Measurements from ENCODE around the gene TREML4. TPM values are rescaled to one million over a fixed set of nuclear protein-coding genes. Genes with fewer than 3 reads are reported as not detected.

The TREML4 gene
- total RNA-seq, 3 donors from 2014 or later (not counting 1 experiment from before 2014, with no cell fraction given): 0.21 to 2.1 (median 0.32) TPM

GRCh38 chr6:41182069-41183034, 45.8 kb upstream of the TREML4 start:
- Mint-ChIP-seq H3K27ac (peak overlapping the region in 1 of 2 donors; percentile 71), H3K4me3 (no peak overlapping the region)

GRCh38 chr6:41184761-41185160, 43.4 kb upstream of the TREML4 start:
- H3K4me3 ChIP-seq (ENCODE audit: low read length): no peak overlapping the region
- no peaks in the 10 kb centered on the region for H3K36me3 ChIP-seq (ENCODE audit: control insufficient read depth, insufficient read depth, low read length)
- Mint-ChIP-seq H3K9me3 (peaks cover 0 to 2% of the 10 kb centered on the region in 2 donors), H3K27ac (no peak overlapping the region), H3K27me3 (ENCODE audit: low read depth in 2 of 2) (no peaks in the 10 kb centered on the region), H3K4me3 (no peak overlapping the region), H3K36me3 (no peaks in the 10 kb centered on the region), H3K4me1 (peaks cover 23 to 41% of the 10 kb centered on the region in 2 donors)
- no peaks in the 10 kb centered on the region for H3K27me3 ChIP-seq (ENCODE audit: control insufficient read depth, insufficient read depth, low read length)
- intact Hi-C loops (cut with micrococcal nuclease): loop anchor here (5.0 kb wide), 1 partner anchor 177 kb away; no protein-coding TSS in a partner anchor
- H3K9me3 ChIP-seq (ENCODE audit: control insufficient read depth, insufficient read depth, low read length): peaks cover 4% of the 10 kb centered on the region
- ATAC-seq (no peak), DNase-seq (no peak)
- H3K4me1 ChIP-seq (ENCODE audit: control insufficient read depth, insufficient read depth, low read length): peaks cover 30% of the 10 kb centered on the region
- no peak for TF ChIP-seq CTCF (IDR thresholded peaks at IDR 0.05)
- 90% methylated on average over 7 of the region's 7 CpGs for WGBS (ENCODE audit: insufficient coverage)
- no peak overlapping the region for H3K27ac ChIP-seq (ENCODE audit: low read length)

More at GRCh38 chr6:41182069-41183034, 45.8 kb upstream of the TREML4 start:
- intact Hi-C loops (cut with micrococcal nuclease): loop anchor here (5.0 kb wide), 1 partner anchor 175 kb away; no protein-coding TSS in a partner anchor
- DNase-seq (peak in 1 of 2 donors; percentile 78), ATAC-seq (peak; percentile 84 to 99 (median 95))
- peak; percentile 71 for TF ChIP-seq CTCF (IDR thresholded peaks at IDR 0.05)
- Mint-ChIP-seq H3K36me3 (no peaks in the 10 kb centered on the region), H3K9me3 (no peaks in the 10 kb centered on the region), H3K4me1 (peaks cover 9 to 22% of the 10 kb centered on the region in 2 donors), H3K27me3 (ENCODE audit: low read depth in 2 of 2) (peaks cover 2 to 8% of the 10 kb centered on the region in 2 donors)
- no peaks in the 10 kb centered on the region for H3K9me3 ChIP-seq (ENCODE audit: control insufficient read depth, insufficient read depth, low read length)
- WGBS (ENCODE audit: insufficient coverage): 52% methylated on average over 4 of the region's 4 CpGs
- H3K27ac ChIP-seq (ENCODE audit: low read length): peak overlapping the region; percentile 12
- peaks cover 3% of the 10 kb centered on the region for H3K27me3 ChIP-seq (ENCODE audit: control insufficient read depth, insufficient read depth, low read length)
- H3K4me1 ChIP-seq (ENCODE audit: control insufficient read depth, insufficient read depth, low read length): peaks cover 21% of the 10 kb centered on the region
- no peaks in the 10 kb centered on the region for H3K36me3 ChIP-seq (ENCODE audit: control insufficient read depth, insufficient read depth, low read length)
- H3K4me3 ChIP-seq (ENCODE audit: low read length): no peak overlapping the region

- peaks cover 30% of the 10 kb centered on the region for H3K4me1 ChIP-seq (ENCODE audit: control insufficient read depth, insufficient read depth, low read length)
- H3K27ac ChIP-seq (ENCODE audit: low read length): peak overlapping the region; percentile 14
- Mint-ChIP-seq H3K9me3 (peaks cover 0 to 2% of the 10 kb centered on the region in 2 donors), H3K4me1 (peaks cover 23 to 41% of the 10 kb centered on the region in 2 donors), H3K27ac (no peak overlapping the region), H3K36me3 (no peaks in the 10 kb centered on the region), H3K4me3 (no peak overlapping the region), H3K27me3 (ENCODE audit: low read depth in 2 of 2) (no peaks in the 10 kb centered on the region)
- ATAC-seq: no peak
- 76% methylated on average over 9 of the region's 10 CpGs for WGBS (ENCODE audit: insufficient coverage)
- intact Hi-C loops (cut with micrococcal nuclease): no loop called here
- H3K9me3 ChIP-seq (ENCODE audit: control insufficient read depth, insufficient read depth, low read length): peaks cover 8% of the 10 kb centered on the region
- H3K36me3 ChIP-seq (ENCODE audit: control insufficient read depth, insufficient read depth, low read length): no peaks in the 10 kb centered on the region
- no peak overlapping the region for H3K4me3 ChIP-seq (ENCODE audit: low read length)
- no peaks in the 10 kb centered on the region for H3K27me3 ChIP-seq (ENCODE audit: control insufficient read depth, insufficient read depth, low read length)
- no peak for DNase-seq
- TF ChIP-seq CTCF (IDR thresholded peaks at IDR 0.05): no peak
These were observed 42.1 kb upstream of the TREML4 start for GRCh38 chr6:41186031-41186562.
